H1 (cell line): ENCODE measurements around the gene SLC4A1.

Experiments
- CTCF ChIP-seq, 3 experiments: IDR thresholded peaks; 1 replicate in 2 of 3; 2 replicates in 1 of 3; pipeline versions ENCODE4 v1.5.1 to v1.6.1; 2011; ENCODE audit warnings: low read length in 3 of 3, mild to moderate bottlenecking in 3 of 3, inconsistent platforms in 2 of 3, low read depth in 1 of 3, moderate library complexity in 1 of 3; ENCODE audit not compliant: insufficient read depth in 1 of 3; ENCODE audit errors: control extremely low read depth in 1 of 3
- EP300 ChIP-seq, 2 experiments: IDR thresholded peaks; 1 replicate in 1 of 2; 2 replicates in 1 of 2; pipeline ENCODE4 v1.6.1; 2011 to 2012; ENCODE audit warnings: low read depth in 2 of 2, low read length in 2 of 2, mild to moderate bottlenecking in 2 of 2, borderline replicate concordance in 1 of 2, inconsistent platforms in 1 of 2, moderate library complexity in 1 of 2
- EZH2 ChIP-seq: fragments of 200-600 bp; sonication (generic); IDR thresholded peaks from 2 replicates; pipeline ENCODE4 v1.7.1; 2012; ENCODE audit warnings: low read depth, mild to moderate bottlenecking, moderate library complexity, low read length, inconsistent platforms; ENCODE audit not compliant: severe bottlenecking
- FOSL1 ChIP-seq: IDR thresholded peaks from 2 replicates; pipeline ENCODE4 v1.6.1; 2011; ENCODE audit warnings: mild to moderate bottlenecking, low read depth, low read length, moderate library complexity; ENCODE audit not compliant: insufficient read depth
- KDM5A ChIP-seq: fragments of 200-600 bp; IDR thresholded peaks from 2 replicates; pipeline ENCODE4 v1.7.1; 2012; ENCODE audit warnings: mild to moderate bottlenecking, low read length, inconsistent platforms, mixed read lengths
- POLR2A ChIP-seq, 2 experiments: IDR thresholded peaks; 1 replicate in 1 of 2; 2 replicates in 1 of 2; pipeline ENCODE4 v1.6.1; 2011; ENCODE audit warnings: low read depth in 2 of 2, low read length in 2 of 2, mild to moderate bottlenecking in 2 of 2; ENCODE audit errors: control extremely low read depth in 1 of 2
- RFX5 ChIP-seq: IDR thresholded peaks from 2 replicates; pipeline ENCODE4 v1.6.1; 2011; ENCODE audit warnings: low read depth, low read length, improper control_type of control experiment, borderline replicate concordance
- TAF1 ChIP-seq: IDR thresholded peaks from 2 replicates; pipeline ENCODE4 v1.6.1; 2011; ENCODE audit warnings: mild to moderate bottlenecking, low read depth, low read length
- TEAD4 ChIP-seq: IDR thresholded peaks from 2 replicates; pipeline ENCODE4 v1.6.1; 2012; ENCODE audit warnings: low read depth, low read length, inconsistent platforms, mixed read lengths

DNA sequence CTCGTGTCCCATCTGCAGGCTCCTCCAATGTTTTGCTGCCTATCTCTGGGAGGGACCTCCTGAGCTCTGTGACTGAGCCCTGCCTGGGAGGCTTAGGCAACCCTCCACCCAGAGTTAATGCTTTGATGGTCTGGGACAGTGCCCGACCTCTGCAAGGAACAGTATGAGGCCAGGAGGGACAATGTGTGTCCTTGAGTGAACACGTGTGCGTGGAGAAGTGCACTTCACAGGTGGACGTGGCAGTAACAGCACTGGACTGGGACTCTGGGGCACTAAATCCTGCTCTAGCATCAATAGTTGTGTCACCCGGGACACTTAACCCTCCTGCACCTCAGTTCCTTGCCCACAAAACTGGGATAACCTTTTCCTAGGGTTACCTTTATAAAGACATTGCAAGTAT is 53.0 kb downstream of the SLC4A1 start:
- TF ChIP-seq EZH2 (no peak), CTCF (IDR thresholded peaks at IDR 0.05; ENCODE audit: control extremely low read depth in 1 of 3, insufficient read depth in 1 of 3, low read depth in 1 of 3, low read length in 3 of 3) (no peak), FOSL1 (no peak), TAF1 (no peak), POLR2A (IDR thresholded peaks at IDR 0.05; ENCODE audit: control extremely low read depth in 1 of 2, low read depth in 2 of 2, low read length in 2 of 2) (no peak), RFX5 (no peak), KDM5A (no peak), TEAD4 (no peak), EP300 (IDR thresholded peaks at IDR 0.05; ENCODE audit: borderline replicate concordance in 1 of 2, low read depth in 2 of 2, low read length in 2 of 2) (no peak)
